IPS DF 4.7 (cell line): ENCODE results near the gene RNF215.

Source experiments
- DNase-seq: peaks from one replicate; pipeline ENCODE4 v3.0.0-alpha.2; 2013; ENCODE audit warnings: low spot score; ENCODE audit errors: extremely low read depth

RNF215 gene

GRCh38 chr22:30397656-30398635 lies 10.7 kb upstream of the RNF215 start:
- DNase-seq: no peak

- DNase-seq: no peak
Observed at GRCh38 chr22:30396871-30397655, 9.9 kb upstream of the RNF215 start, which contains the start of gene SEC14L2. Gene SEC14L2 (plus strand): TSS chr22:30397018. CDS start chr22:30397117, 99 bp downstream.

- DNase-seq: no peak
Observed at GRCh38 chr22:30393885-30394284, 6.7 kb upstream of the RNF215 start.

- DNase-seq: no peak
Observed at GRCh38 chr22:30393322-30393680, 6.1 kb upstream of the RNF215 start.

- DNase-seq: no peak
Observed at GRCh38 chr22:30392661-30393321, 5.6 kb upstream of the RNF215 start.

GRCh38 chr22:30390974-30391691 lies 3.9 kb upstream of the RNF215 start:
- no peak for DNase-seq

- DNase-seq: no peak
Observed at GRCh38 chr22:30386608-30386959, 627 bp downstream of the RNF215 start.

- no peak for DNase-seq
Observed at GRCh38 chr22:30385942-30386341, 1.3 kb downstream of the RNF215 start.

- no peak for DNase-seq
Observed at GRCh38 chr22:30383061-30383460, 4.2 kb downstream of the RNF215 start.

- DNase-seq: no peak
Observed at GRCh38 chr22:30382340-30382739, 4.9 kb downstream of the RNF215 start.

- DNase-seq: no peak
Observed at GRCh38 chr22:30381264-30381663, 5.9 kb downstream of the RNF215 start.

GRCh38 chr22:30380011-30380410 lies 7.2 kb downstream of the RNF215 start:
- DNase-seq: no peak

- DNase-seq: no peak
Observed at GRCh38 chr22:30375312-30375849, 11.8 kb downstream of the RNF215 start.

- no peak for DNase-seq
Observed at GRCh38 chr22:30373331-30374325, 13.6 kb downstream of the RNF215 start.

GRCh38 chr22:30372915-30373314 lies 14.3 kb downstream of the RNF215 start:
- no peak for DNase-seq

GRCh38 chr22:30371981-30372380 lies 15.2 kb downstream of the RNF215 start:
- no peak for DNase-seq

- DNase-seq: no peak
Observed at GRCh38 chr22:30371321-30371720, 15.9 kb downstream of the RNF215 start.

GRCh38 chr22:30370641-30371230 lies 16.5 kb downstream of the RNF215 start:
- no peak for DNase-seq

GRCh38 chr22:30368420-30368819 lies 18.8 kb downstream of the RNF215 start:
- no peak for DNase-seq
